ENCODE results near the gene YJEFN3.

Gene YJEFN3

DNA sequence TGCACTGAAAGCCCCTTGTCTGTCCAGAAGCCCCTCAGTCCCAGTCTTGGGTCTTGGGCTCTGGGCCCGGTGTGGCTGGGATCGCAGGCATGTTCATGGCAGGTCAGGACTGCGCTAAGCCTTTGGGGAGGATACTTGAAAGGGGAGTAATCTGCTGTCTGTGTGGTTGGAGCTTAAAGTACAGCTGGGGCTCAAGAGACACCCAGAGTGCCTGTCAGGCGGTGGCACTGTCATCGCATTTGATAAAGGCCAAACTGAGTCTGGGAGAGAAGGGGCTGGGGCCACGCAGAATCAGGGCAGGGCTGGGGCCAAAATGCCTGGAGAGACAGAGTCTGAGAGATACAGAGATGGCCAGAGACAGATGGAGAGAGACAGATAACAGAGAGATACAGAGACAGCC is 5.1 kb downstream of the YJEFN3 start:
- ChIA-PET POLR2A (no interaction called here), CTCF (interaction anchor here (7.3 kb wide), 1 partner anchor 20 kb away, joined by 75 read pairs; no protein-coding TSS in a partner anchor)
- no peak overlapping the region for H3K27ac ChIP-seq (ENCODE audit: extremely low read depth, low read depth, low read length)

DNA sequence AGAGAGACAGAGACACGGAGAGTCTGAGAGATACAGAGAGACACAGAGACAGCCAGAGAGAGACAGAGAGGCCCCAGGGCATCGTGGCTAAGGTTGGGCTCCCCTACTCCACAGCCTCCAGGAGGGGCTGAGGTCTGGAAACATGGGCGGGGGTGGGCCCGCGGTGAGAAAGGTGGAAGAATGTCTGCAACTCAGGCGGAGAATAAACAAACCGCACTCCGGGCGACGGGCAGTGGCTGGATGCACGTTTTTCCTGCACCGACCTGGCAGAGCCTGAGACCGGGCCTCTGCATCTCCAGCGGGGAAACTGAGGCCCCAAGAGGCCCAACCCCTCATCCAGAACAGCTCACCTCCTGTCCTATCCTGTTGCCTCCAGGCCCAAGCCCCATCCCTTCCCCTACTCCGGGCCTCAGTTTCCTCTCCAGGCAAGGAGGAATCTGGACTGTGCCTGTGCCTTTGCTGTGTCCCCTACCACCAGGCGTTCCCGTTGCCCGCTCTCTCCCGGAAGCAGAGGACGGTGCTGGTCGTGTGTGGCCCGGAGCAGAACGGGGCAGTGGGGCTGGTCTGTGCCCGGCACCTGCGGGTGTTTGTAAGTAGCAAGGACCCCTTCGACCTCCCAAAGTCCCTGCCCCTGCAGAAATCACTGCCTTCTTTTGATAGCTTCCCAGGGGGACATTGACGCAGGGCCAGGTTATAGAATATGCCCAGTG is 6.0 kb downstream of the YJEFN3 start:
- peaks cover 10 to 29% of the 10 kb centered on the region in 2 experiments; a peak in 1 of 3 replicates for H3K36me3 ChIP-seq (ENCODE audit: control insufficient read depth in 2 of 2, insufficient read depth in 1 of 2, low read length in 2 of 2)
- CTCF ChIA-PET: interaction anchor here (1.3 to 7.3 kb wide), 2 partner anchors 19 to 109 kb away, joined by 5 to 75 read pairs; partner anchors contain the start of gene GMIP
- no peak overlapping the region for H3K27ac ChIP-seq (ENCODE audit: extremely low read depth, low read depth, low read length)
- H3K4me1 ChIP-seq (ENCODE audit: control insufficient read depth, insufficient read depth, low read length): no peaks in the 10 kb centered on the region; the same call in 1 of the 2 replicates
- POLR2A ChIA-PET: interaction anchor here (1.2 to 1.7 kb wide), 2 partner anchors 15 to 20 kb away, joined by 4 to 5 read pairs; no protein-coding TSS in a partner anchor
- no peak overlapping the region for H3K4me3 ChIP-seq (ENCODE audit: low read depth, low read length)
- no peaks in the 10 kb centered on the region for H3K9me3 ChIP-seq (ENCODE audit: control insufficient read depth, insufficient read depth, low read depth, low read length)
- TF ChIP-seq ZNF555 (tag by site-specific recombination; conservative IDR thresholded peaks at IDR 0.05) (no peak), ZNF37A (tag by site-specific recombination; IDR thresholded peaks at IDR 0.05) (no peak), ZIC2 (tag by site-specific recombination; IDR thresholded peaks at IDR 0.05) (no peak), ZNF366 (tag by site-specific recombination; conservative IDR thresholded peaks at IDR 0.05) (no peak), ZBTB21 (tag by site-specific recombination; IDR thresholded peaks at IDR 0.05) (no peak), ZFHX2 (tag by site-specific recombination; conservative IDR thresholded peaks at IDR 0.05) (no peak), GFI1B (tag by site-specific recombination; IDR thresholded peaks at IDR 0.05) (no peak), ZNF830 (tag by site-specific recombination; IDR thresholded peaks at IDR 0.05; ENCODE audit: low read depth) (no peak), ZSCAN23 (tag by site-specific recombination; IDR thresholded peaks at IDR 0.05) (no peak), ZNF404 (tag by site-specific recombination; IDR thresholded peaks at IDR 0.05) (no peak), SALL2 (tag by site-specific recombination; IDR thresholded peaks at IDR 0.05; ENCODE audit: borderline replicate concordance) (no peak), ZNF837 (tag by site-specific recombination; IDR thresholded peaks at IDR 0.05) (no peak), ZNF248 (tag by site-specific recombination; IDR thresholded peaks at IDR 0.05) (no peak), KLF9 (tag by site-specific recombination; IDR thresholded peaks at IDR 0.05; ENCODE audit: low read depth) (no peak)
- TF ChIP-seq, protein P1, sequence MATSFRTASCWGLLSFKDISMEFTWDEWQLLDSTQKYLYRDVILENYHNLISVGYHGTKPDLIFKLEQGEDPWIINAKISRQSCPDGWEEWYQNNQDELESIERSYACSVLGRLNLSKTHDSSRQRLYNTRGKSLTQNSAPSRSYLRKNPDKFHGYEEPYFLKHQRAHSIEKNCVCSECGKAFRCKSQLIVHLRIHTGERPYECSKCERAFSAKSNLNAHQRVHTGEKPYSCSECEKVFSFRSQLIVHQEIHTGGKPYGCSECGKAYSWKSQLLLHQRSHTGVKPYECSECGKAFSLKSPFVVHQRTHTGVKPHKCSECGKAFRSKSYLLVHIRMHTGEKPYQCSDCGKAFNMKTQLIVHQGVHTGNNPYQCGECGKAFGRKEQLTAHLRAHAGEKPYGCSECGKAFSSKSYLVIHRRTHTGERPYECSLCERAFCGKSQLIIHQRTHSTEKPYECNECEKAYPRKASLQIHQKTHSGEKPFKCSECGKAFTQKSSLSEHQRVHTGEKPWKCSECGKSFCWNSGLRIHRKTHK (tag by site-specific recombination; IDR thresholded peaks at IDR 0.05): no peak
- TF ChIP-seq, protein P2, sequence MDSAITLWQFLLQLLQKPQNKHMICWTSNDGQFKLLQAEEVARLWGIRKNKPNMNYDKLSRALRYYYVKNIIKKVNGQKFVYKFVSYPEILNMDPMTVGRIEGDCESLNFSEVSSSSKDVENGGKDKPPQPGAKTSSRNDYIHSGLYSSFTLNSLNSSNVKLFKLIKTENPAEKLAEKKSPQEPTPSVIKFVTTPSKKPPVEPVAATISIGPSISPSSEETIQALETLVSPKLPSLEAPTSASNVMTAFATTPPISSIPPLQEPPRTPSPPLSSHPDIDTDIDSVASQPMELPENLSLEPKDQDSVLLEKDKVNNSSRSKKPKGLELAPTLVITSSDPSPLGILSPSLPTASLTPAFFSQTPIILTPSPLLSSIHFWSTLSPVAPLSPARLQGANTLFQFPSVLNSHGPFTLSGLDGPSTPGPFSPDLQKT (IDR thresholded peaks at IDR 0.05; ENCODE audit: borderline replicate concordance, low read depth, low read length): no peak

More for the DNA sequence above, 5.1 kb downstream of the YJEFN3 start:
- no peaks in the 10 kb centered on the region; the same call in 1 of the 2 replicates for H3K4me1 ChIP-seq (ENCODE audit: control insufficient read depth, insufficient read depth, low read length)
- no peak overlapping the region for H3K4me3 ChIP-seq (ENCODE audit: low read depth, low read length)
- TF ChIP-seq ZNF707 (tag by site-specific recombination; IDR thresholded peaks at IDR 0.05) (no peak), ZNF571 (tag by site-specific recombination; IDR thresholded peaks at IDR 0.05) (no peak), ZBTB7A (tag by site-specific recombination; IDR thresholded peaks at IDR 0.05; ENCODE audit: low read depth) (no peak), ZNF623 (tag by site-specific recombination; IDR thresholded peaks at IDR 0.05) (no peak), ZFP3 (tag by site-specific recombination; IDR thresholded peaks at IDR 0.05; ENCODE audit: low read depth) (no peak), ZNF274 (IDR thresholded peaks at IDR 0.05; ENCODE audit: low read length) (no peak), ZNF274 (tag by site-specific recombination; IDR thresholded peaks at IDR 0.05; ENCODE audit: borderline replicate concordance) (no peak), ZNF138 (tag by site-specific recombination; IDR thresholded peaks at IDR 0.05; ENCODE audit: borderline replicate concordance) (no peak), ZBTB17 (tag by site-specific recombination; IDR thresholded peaks at IDR 0.05) (no peak), ZNF114 (tag by site-specific recombination; IDR thresholded peaks at IDR 0.05) (no peak), ZNF621 (tag by site-specific recombination; IDR thresholded peaks at IDR 0.05) (no peak), ZNF843 (tag by site-specific recombination; IDR thresholded peaks at IDR 0.05) (no peak), ZNF211 (tag by site-specific recombination; IDR thresholded peaks at IDR 0.05; ENCODE audit: low read depth) (no peak), KLF9 (tag by site-specific recombination; IDR thresholded peaks at IDR 0.05; ENCODE audit: low read depth) (no peak), ZNF214 (tag by site-specific recombination; IDR thresholded peaks at IDR 0.05; ENCODE audit: borderline replicate concordance) (no peak), HOXA7 (CRISPR knock-in tag; IDR thresholded peaks at IDR 0.05; ENCODE audit: borderline replicate concordance) (no peak)
- TF ChIP-seq, protein P3, sequence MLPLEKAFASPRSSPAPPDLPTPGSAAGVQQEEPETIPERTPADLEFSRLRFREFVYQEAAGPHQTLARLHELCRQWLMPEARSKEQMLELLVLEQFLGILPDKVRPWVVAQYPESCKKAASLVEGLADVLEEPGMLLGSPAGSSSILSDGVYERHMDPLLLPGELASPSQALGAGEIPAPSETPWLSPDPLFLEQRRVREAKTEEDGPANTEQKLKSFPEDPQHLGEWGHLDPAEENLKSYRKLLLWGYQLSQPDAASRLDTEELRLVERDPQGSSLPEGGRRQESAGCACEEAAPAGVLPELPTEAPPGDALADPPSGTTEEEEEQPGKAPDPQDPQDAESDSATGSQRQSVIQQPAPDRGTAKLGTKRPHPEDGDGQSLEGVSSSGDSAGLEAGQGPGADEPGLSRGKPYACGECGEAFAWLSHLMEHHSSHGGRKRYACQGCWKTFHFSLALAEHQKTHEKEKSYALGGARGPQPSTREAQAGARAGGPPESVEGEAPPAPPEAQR (tag by site-specific recombination; IDR thresholded peaks at IDR 0.05): no peak
- TF ChIP-seq, protein P4, sequence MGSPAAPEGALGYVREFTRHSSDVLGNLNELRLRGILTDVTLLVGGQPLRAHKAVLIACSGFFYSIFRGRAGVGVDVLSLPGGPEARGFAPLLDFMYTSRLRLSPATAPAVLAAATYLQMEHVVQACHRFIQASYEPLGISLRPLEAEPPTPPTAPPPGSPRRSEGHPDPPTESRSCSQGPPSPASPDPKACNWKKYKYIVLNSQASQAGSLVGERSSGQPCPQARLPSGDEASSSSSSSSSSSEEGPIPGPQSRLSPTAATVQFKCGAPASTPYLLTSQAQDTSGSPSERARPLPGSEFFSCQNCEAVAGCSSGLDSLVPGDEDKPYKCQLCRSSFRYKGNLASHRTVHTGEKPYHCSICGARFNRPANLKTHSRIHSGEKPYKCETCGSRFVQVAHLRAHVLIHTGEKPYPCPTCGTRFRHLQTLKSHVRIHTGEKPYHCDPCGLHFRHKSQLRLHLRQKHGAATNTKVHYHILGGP (tag by site-specific recombination; IDR thresholded peaks at IDR 0.05): no peak
- TF ChIP-seq, protein P5, sequence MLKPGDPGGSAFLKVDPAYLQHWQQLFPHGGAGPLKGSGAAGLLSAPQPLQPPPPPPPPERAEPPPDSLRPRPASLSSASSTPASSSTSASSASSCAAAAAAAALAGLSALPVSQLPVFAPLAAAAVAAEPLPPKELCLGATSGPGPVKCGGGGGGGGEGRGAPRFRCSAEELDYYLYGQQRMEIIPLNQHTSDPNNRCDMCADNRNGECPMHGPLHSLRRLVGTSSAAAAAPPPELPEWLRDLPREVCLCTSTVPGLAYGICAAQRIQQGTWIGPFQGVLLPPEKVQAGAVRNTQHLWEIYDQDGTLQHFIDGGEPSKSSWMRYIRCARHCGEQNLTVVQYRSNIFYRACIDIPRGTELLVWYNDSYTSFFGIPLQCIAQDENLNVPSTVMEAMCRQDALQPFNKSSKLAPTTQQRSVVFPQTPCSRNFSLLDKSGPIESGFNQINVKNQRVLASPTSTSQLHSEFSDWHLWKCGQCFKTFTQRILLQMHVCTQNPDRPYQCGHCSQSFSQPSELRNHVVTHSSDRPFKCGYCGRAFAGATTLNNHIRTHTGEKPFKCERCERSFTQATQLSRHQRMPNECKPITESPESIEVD (tag by site-specific recombination; IDR thresholded peaks at IDR 0.05): no peak
- no peaks in the 10 kb centered on the region for H3K9me3 ChIP-seq (ENCODE audit: control insufficient read depth, insufficient read depth, low read depth, low read length)
- H3K36me3 ChIP-seq (ENCODE audit: control insufficient read depth in 2 of 2, insufficient read depth in 1 of 2, low read length in 2 of 2): peaks cover 10 to 38% of the 10 kb centered on the region in 2 experiments; a peak in 1 of 3 replicates
